Myocyte (in vitro differentiated cells): ENCODE data around the gene MSH2. TPM values are rescaled to one million over a fixed set of nuclear protein-coding genes. Genes with fewer than 3 reads are reported as not detected.

ENCODE experiments used
- DNase-seq: peaks from one replicate; pipeline ENCODE4 v3.0.0-alpha.2; 2012; ENCODE audit warnings: low read depth
- total RNA-seq: library from RNA; depleted of rRNA; stranded (reverse); fragments of >200 nt; gene quantifications from 2 replicates; pipeline ENCODE4 v1.2.3, GENCODE V29; 2014

The MSH2 gene
- total RNA-seq, 1 donor from 2014 or later: 17.2 TPM

DNA sequence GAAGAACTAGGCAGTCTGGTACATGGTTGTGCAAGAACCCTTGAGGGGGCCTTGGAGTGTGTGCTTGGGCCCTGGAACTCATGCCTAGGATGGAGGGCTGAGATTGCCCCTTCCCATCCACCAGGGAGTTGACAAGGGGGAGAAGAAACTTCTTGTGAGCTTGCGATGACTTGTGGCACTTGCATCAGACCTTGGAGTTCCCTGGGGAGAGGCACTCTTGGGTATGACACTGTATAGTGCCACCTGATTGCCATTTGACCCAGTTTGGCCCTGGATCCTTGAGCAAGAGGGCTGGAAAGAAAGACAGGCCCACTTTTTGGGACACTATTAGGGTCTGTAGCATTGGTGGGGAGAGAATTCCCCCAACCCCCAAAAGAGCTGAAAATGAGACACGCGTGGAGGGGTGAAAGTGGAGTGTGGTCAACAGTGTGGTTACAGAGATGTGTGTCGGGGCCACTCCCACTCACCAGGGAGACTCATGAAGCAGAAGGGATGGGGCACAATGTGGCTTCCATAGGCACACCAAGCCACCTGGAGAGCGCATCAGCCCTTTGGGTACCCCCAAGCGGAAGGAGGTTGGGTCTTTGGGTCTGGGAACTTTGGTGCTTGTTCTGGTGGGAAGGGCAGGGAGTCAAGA is 101.3 kb downstream of the MSH2 start:
- DNase-seq: no peak

- DNase-seq: no peak
Observed at GRCh38 chr2:47506024-47506423, 103.1 kb downstream of the MSH2 start.

- no peak for DNase-seq
Observed at GRCh38 chr2:47506436-47506835, 103.5 kb downstream of the MSH2 start.

- no peak for DNase-seq
Observed at GRCh38 chr2:47508080-47508479, 105.1 kb downstream of the MSH2 start.

- DNase-seq: no peak
Observed at GRCh38 chr2:47508641-47509040, 105.7 kb downstream of the MSH2 start.

DNA sequence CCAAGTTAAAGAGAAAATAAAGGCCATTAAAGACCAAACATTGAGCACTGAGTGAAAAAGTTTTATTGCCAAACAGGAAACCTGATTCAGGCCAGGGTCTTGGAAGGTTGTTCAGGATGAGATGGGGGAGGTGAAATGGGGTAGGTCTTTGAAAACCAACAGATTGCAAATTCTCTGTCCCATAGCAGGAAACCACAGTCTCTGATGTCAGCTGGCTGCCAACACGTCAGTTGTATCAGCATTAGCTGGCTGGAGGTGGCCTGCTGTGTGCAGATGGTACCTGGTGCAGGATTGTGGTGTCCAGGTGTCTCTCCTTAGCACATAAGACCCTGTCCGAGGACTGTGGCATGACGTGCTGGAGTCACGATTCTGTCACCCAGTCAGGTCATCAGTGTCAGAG is 106.3 kb downstream of the MSH2 start:
- DNase-seq: no peak

DNA sequence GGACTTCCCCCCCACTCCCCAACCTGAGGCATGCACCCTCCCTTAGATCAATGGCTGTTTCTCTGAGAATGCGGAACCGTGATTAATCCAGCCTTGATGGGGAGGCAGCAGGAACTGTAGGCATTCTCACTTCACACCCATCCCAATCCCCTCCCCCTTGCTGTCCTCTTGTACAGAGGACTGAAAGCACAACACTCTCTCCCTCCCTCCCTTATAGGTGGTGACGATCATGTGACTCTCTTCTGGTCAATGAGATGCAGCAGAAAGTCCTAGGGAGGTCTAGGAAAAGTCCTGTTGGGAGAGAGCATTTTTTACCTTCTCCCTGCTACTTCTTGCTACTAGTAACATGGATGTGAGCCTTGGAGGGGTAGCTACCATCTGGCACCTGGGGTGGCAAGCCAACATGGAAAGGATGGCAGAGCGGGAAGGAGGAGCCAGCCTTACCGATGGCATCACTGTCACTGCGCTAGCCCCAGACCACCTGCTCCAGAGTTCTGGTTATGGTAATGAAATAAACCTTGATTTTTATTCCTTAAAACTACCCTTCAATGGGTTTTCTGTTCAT is 106.9 kb downstream of the MSH2 start:
- no peak for DNase-seq

- DNase-seq: no peak
Observed at GRCh38 chr2:47510745-47511144, 107.8 kb downstream of the MSH2 start.

GRCh38 chr2:47512581-47513083 is 109.7 kb downstream of the MSH2 start:
- DNase-seq: no peak

- no peak for DNase-seq
Observed at GRCh38 chr2:47513981-47514520, 111.1 kb downstream of the MSH2 start.

DNA sequence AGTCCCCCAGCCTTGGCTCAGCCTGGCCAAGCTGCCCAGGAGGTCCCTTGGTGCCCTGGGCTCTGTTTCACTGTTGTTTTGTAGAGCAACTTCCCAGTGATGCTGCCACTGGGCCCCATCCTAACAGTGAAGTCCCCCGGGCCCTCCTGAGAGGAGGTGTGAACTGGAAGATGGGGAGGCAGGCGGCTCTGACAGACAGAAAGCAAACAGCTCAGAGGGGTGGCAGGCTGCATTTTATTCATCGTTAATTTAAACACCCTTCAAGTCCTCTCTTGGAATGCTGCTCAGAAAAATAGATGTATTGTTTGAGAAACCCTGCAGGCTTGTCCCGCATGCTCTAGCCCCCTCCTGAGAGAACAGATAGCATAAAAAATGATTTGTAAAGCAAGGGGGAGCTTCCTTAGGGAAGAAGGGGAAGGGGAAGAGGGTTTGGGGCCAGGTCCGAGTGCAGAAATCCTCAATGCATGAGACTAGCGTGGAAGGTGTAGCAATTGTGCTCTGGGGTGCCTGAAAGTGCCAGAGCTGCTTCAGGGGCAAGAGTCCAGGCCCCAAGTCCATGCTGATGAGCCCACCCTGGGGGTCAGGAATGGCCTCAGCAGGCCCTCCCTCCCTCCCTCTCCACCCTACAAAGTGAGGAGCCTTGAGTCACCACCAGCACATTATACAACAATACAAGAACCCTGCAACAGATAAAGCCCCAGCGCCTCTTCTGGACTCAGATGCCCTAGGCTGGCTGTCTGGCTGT is 113.6 kb downstream of the MSH2 start:
- DNase-seq: no peak

- no peak for DNase-seq
Observed at GRCh38 chr2:47518497-47519146, 115.7 kb downstream of the MSH2 start.

GRCh38 chr2:47519147-47519537 is 116.2 kb downstream of the MSH2 start:
- no peak for DNase-seq

DNA sequence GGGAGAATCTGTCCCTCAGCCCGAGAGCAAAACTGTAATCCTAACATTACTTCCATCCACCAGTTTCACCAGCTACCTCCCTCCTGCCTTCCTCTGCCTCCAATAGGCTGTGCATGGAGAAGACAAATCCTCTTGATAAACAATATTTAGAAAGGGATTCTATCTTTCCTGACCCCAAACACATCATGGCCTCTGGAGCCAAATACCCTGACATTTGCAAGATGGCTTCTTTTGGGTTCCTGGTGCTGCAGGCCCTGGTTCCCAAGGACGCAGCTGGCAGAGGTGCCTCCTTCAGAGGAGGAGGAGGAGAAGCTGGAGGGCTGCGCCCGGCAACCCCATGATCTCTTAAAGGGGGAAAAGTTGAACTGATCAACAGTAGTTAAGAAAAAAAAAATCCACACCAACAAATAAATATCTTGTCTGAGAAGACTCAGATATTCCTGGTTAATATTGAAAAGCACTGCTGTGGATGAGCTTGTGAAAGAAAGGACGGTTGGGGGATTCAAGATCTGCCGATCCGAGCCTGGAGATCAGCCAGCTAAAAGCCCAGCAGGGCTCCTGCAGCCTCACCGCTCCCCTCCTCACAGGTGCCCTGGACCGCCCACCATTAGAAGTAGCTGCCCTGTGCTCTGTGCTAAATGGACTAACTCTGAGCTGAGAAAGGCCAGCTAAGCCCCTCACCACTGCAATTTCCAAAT is 116.8 kb downstream of the MSH2 start:
- DNase-seq: no peak

GRCh38 chr2:47520302-47520630 is 117.3 kb downstream of the MSH2 start:
- DNase-seq: no peak

GRCh38 chr2:47520825-47521665 is 118.1 kb downstream of the MSH2 start:
- DNase-seq: peak; percentile 19

DNA sequence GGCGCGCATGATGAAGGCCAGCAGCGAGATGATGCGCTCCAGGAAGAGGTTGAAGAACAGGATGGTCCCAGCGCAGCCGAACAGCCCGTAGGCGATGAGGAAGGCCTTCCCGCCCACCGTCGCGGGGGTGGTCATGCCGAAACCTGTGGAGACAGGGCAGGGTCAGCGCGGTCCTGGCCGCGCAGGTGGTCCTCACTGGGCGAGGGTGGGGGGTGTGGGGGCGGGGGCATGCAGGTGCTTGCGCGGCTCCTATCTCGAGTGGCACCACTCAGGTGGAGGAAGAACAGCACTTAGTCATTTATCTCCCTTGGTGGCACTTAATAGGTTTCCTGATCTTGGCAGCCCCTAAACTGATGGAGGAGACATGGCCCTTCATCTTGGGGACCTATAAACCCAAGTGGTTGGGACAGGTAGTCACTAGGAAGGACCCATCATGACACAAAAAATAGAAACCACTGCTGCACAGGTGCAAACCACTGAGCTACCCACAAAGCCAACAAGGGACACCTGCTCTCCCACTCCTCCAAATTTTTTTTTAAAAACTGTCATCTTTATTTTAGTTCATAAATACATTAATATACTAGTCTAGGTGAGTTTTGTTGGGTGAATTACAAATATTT is 118.8 kb downstream of the MSH2 start:
- DNase-seq: no peak

- DNase-seq: no peak
Observed at GRCh38 chr2:47525167-47525566, 122.2 kb downstream of the MSH2 start.

DNA sequence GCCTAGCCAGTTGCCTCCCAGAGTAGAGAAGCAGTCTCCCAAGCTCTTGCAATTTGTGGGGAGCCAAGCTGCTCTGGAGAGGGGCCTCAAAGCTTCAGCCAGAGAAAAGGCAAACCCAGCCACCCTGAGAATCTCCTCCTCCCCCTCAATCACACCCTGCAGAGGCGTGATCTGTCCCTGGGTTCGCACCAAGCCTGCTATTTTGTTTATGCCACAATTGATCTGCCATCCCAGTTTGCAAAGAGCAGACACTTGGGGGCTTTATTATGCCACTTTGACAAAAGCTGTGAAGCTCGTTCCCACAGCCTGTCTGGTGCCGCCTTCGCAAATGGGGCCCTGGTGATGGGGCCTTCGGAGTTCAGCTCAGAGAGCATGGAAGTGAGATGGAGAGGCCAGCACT is 125.5 kb downstream of the MSH2 start:
- DNase-seq: no peak

DNA sequence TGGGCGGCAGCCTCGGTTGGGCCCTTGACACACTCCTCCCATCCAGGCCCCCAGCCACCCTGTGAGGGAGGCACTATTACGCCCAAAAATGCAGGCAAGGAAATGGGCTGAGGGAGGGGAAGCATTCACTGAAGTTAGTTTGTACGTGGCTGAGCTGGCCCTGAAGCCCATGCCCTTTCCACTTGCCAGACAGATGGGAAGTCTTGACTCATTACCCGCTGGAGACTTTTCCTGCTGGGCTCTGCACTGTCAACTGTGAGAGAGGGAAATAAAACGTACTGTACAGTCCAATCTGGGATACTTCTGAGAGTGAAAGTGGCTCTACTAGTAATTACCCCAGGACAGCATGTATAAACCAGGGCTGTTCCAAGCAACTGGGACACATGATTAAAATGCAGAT is 125.9 kb downstream of the MSH2 start:
- peak; percentile 33 for DNase-seq
